ENCODE data around the gene RNF223. TPM values are rescaled to one million over a fixed set of nuclear protein-coding genes. Genes with fewer than 3 reads are reported as not detected.

The RNF223 gene
- total RNA-seq, 1 experiment from 2014 or later, result not detected

DNA sequence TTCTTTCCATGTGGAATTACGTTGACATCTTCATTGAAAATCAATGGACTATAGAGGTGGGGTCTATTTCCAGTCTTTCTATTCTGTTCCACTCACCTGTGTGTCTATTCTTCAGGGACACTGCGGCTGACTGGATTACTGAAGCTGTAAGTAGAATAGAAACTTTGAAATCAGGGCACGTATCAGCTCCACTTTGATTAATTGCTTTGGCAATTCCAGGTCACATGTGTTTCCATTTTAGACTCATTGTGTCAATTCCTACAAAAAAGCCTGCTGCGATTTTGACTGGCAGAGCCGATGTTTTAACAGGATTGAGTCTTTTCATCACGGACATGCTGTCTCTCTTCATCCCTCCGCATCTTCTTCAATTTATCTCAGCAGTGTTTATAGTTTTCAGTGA lies 20.9 kb upstream of the RNF223 start:
- Histone ChIP-seq H4K8ac (replicated peaks; ENCODE audit: insufficient read length, low read depth, low read length) (no peak overlapping the region), H4K5ac (ENCODE audit: insufficient read length, low read depth, low read length) (no peak overlapping the region), H3K18ac (ENCODE audit: insufficient read length, low read depth, low read length) (no peak overlapping the region), H2BK15ac (ENCODE audit: low read depth, low read length) (no peak overlapping the region), H3K79me1 (ENCODE audit: insufficient read depth, low read depth, low read length, poor library complexity, severe bottlenecking) (no peaks in the 10 kb centered on the region), H3K27me3 (ENCODE audit: insufficient read depth, low read length) (no peaks in the 10 kb centered on the region), H2AK5ac (ENCODE audit: insufficient read length, low read length) (no peak overlapping the region), H2BK12ac (ENCODE audit: insufficient read length, low read depth, low read length) (no peak overlapping the region), H2BK20ac (ENCODE audit: low read depth, low read length, poor library complexity, severe bottlenecking) (no peak overlapping the region), H3K14ac (ENCODE audit: insufficient read depth, low read length) (no peak overlapping the region), H3K4me2 (ENCODE audit: insufficient read depth, insufficient read length, low read length) (no peak overlapping the region), H3K4ac (ENCODE audit: low read depth, low read length) (no peak overlapping the region), H3K23me2 (ENCODE audit: insufficient read length, low read depth, low read length, poor library complexity, severe bottlenecking) (no peaks in the 10 kb centered on the region), H2AFZ (ENCODE audit: low read length) (no peak overlapping the region), H4K91ac (ENCODE audit: insufficient read length, low read depth, low read length) (no peak overlapping the region), H3K23ac (ENCODE audit: insufficient read length, low read depth, low read length) (no peak overlapping the region), H3T11ph (ENCODE audit: low read length) (no peak overlapping the region), H2BK120ac (ENCODE audit: low read depth, low read length, poor library complexity, severe bottlenecking) (no peak overlapping the region), H2BK5ac (ENCODE audit: insufficient read length, low read length) (no peak overlapping the region), H3K9ac (ENCODE audit: extremely low read depth, insufficient read length, low read length) (no peak overlapping the region), H3K4me1 (ENCODE audit: insufficient read depth, low read length) (no peaks in the 10 kb centered on the region), H3K56ac (ENCODE audit: insufficient read length, low read depth, low read length) (no peak overlapping the region), H3K79me2 (ENCODE audit: insufficient read depth, low read length) (no peaks in the 10 kb centered on the region), H3K27ac (ENCODE audit: insufficient read length, low read depth, low read length) (no peak overlapping the region), H4K20me1 (ENCODE audit: control insufficient read depth, insufficient read depth, insufficient read length) (no peaks in the 10 kb centered on the region), H3K9me3 (ENCODE audit: control insufficient read depth, low read depth, low read length) (no peaks in the 10 kb centered on the region)
- no peaks in the 10 kb centered on the region for H3K4me1 Mint-ChIP-seq
- peaks cover 27% of the 10 kb centered on the region for H3K27me3 Mint-ChIP-seq (ENCODE audit: low read depth)
- no peak overlapping the region for H3K4me3 Mint-ChIP-seq
- TF ChIP-seq, protein P1, sequence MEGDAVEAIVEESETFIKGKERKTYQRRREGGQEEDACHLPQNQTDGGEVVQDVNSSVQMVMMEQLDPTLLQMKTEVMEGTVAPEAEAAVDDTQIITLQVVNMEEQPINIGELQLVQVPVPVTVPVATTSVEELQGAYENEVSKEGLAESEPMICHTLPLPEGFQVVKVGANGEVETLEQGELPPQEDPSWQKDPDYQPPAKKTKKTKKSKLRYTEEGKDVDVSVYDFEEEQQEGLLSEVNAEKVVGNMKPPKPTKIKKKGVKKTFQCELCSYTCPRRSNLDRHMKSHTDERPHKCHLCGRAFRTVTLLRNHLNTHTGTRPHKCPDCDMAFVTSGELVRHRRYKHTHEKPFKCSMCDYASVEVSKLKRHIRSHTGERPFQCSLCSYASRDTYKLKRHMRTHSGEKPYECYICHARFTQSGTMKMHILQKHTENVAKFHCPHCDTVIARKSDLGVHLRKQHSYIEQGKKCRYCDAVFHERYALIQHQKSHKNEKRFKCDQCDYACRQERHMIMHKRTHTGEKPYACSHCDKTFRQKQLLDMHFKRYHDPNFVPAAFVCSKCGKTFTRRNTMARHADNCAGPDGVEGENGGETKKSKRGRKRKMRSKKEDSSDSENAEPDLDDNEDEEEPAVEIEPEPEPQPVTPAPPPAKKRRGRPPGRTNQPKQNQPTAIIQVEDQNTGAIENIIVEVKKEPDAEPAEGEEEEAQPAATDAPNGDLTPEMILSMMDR (conservative IDR thresholded peaks at IDR 0.05), result no peak
- no CpG with 5 or more reads among the region's 7 CpGs for WGBS (ENCODE audit: extremely low coverage, insufficient read length, low lambda C conversion rate)
- H3K36me3 Mint-ChIP-seq (ENCODE audit: insufficient read depth in 1 of 3, low read depth in 3 of 3), result peaks cover 0 to 17% (median 0%) of the 10 kb centered on the region in 3 experiments; a peak in 4 of 7 replicates
- no peak overlapping the region for H3K27ac Mint-ChIP-seq
- peaks cover 14 to 39% of the 10 kb centered on the region in 2 experiments; a peak in 4 of 5 replicates for H3K9me3 Mint-ChIP-seq
- DNase-seq, result no peak
